OCI-LY7 (cell line): ENCODE data around the gene IRX2. TPM values are rescaled to one million over a fixed set of nuclear protein-coding genes. Genes with fewer than 3 reads are reported as not detected.

Experiments
- BruUV-seq: library from RNA; stranded (reverse); fragments of 400-500 nt; replicated peaks from 2 replicates; lab custom pipeline; 2021; lab: Mats Ljungman, UMichigan
- CTCF ChIA-PET: fragments of 300-600 bp; sonication (Branson Sonifier 250); formaldehyde crosslinking; loops from one replicate; lab custom pipeline; 2022; ENCODE audit warnings: antibody characterized with exemption; ENCODE audit not compliant: unreplicated experiment; lab: Charles Lee
- POLR2A ChIA-PET: fragments of 300-600 bp; sonication (Branson Sonifier 250); formaldehyde crosslinking; loops from one replicate; lab custom pipeline; 2022; ENCODE audit warnings: antibody characterized with exemption; lab: Charles Lee
- DNase-seq: peaks from one replicate; pipeline ENCODE4 v3.0.0-alpha.2; 2015; ENCODE audit warnings: low spot score
- H2AFZ ChIP-seq: fragments of 200-600 bp; sonication (generic), shearing (Covaris generic); 2 replicates; pipeline ENCODE4 v1.6.1; 2014; ENCODE audit warnings: mild to moderate bottlenecking, antibody characterized with exemption, low read length, moderate library complexity
- H3K27ac ChIP-seq: fragments of 200-600 bp; sonication (generic); 2 replicates; pipeline ENCODE4 v1.5.1; 2014; ENCODE audit warnings: mixed run types, low read depth, mild to moderate bottlenecking, moderate library complexity, low read length, inconsistent platforms; ENCODE audit not compliant: poor library complexity, severe bottlenecking
- H3K36me3 ChIP-seq: fragments of 200-600 bp; sonication (generic); 2 replicates; pipeline ENCODE4 v1.6.1; 2014; ENCODE audit warnings: mild to moderate bottlenecking, antibody characterized with exemption, low read length, moderate library complexity, mixed read lengths; ENCODE audit not compliant: insufficient read depth
- H3K4me1 ChIP-seq: fragments of 200-600 bp; sonication (generic); 2 replicates; pipeline ENCODE4 v1.5.1; 2014; ENCODE audit warnings: mild to moderate bottlenecking, low read length; ENCODE audit not compliant: insufficient read depth, poor library complexity, severe bottlenecking
- H3K4me2 ChIP-seq: fragments of 200-600 bp; sonication (generic); 2 replicates; pipeline ENCODE4 v1.6.1; 2014; ENCODE audit warnings: mild to moderate bottlenecking, low read length
- H3K4me3 ChIP-seq: fragments of 200-600 bp; sonication (generic); 2 replicates; pipeline ENCODE4 v1.5.1; 2014; ENCODE audit warnings: mild to moderate bottlenecking, low read depth, low read length; ENCODE audit not compliant: poor library complexity, severe bottlenecking
- H3K79me2 ChIP-seq: fragments of 200-600 bp; sonication (generic); 2 replicates; pipeline ENCODE4 v1.6.1; 2016; ENCODE audit warnings: low read depth, mild to moderate bottlenecking, low read length, moderate library complexity, mixed read lengths; ENCODE audit not compliant: insufficient read depth
- H3K9me2 ChIP-seq: fragments of 200-600 bp; sonication (generic); 2 replicates; pipeline ENCODE4 v1.6.1; 2016; ENCODE audit warnings: mild to moderate bottlenecking, low read length, mixed read lengths; ENCODE audit not compliant: insufficient read depth
- H3K9me3 ChIP-seq: fragments of 200-600 bp; sonication (generic); 2 replicates; pipeline ENCODE4 v1.6.1; 2014; ENCODE audit warnings: mild to moderate bottlenecking, mixed run types, low read length, mixed read lengths
- H4K20me1 ChIP-seq: fragments of 200-600 bp; sonication (generic); 2 replicates; pipeline ENCODE4 v1.6.1; 2014; ENCODE audit warnings: mild to moderate bottlenecking, antibody characterized with exemption, low read length, moderate library complexity, mixed read lengths; ENCODE audit not compliant: insufficient read depth
- EZH2phosphoT487 ChIP-seq: fragments of 200-600 bp; sonication (generic); IDR thresholded peaks from 2 replicates; pipeline ENCODE4 v1.6.1; 2018; ENCODE audit warnings: low read depth, borderline replicate concordance, mild to moderate bottlenecking, mixed run types, antibody characterized with exemption, low read length, moderate library complexity, mixed read lengths
- intact Hi-C: fragments of 100-400 bp; cut with micrococcal nuclease; formaldehyde crosslinking; loops from one replicate; pipeline ENCODE4 v1.10.0; 2022; ENCODE audit not compliant: unreplicated experiment
- total RNA-seq, 2 experiments: library from RNA; depleted of rRNA in 1 of 2; stranded (reverse); fragments of >200 nt in 1 of 2; shearing (Covaris generic) in 1 of 2; gene quantifications; 2 replicates each; pipeline ENCODE4 v1.2.3, GENCODE V29; 2014 to 2022
- TF ChIP-seq, protein P1 (sequence below): fragments of 200-600 bp; sonication (generic); conservative IDR thresholded peaks from 2 replicates; pipeline ENCODE4 v1.5.1; 2014; ENCODE audit warnings: mild to moderate bottlenecking, antibody characterized with exemption, low read length, moderate library complexity, mixed read lengths

IRX2 gene
- total RNA-seq, 2 experiments from 2014 or later, result not detected

DNA sequence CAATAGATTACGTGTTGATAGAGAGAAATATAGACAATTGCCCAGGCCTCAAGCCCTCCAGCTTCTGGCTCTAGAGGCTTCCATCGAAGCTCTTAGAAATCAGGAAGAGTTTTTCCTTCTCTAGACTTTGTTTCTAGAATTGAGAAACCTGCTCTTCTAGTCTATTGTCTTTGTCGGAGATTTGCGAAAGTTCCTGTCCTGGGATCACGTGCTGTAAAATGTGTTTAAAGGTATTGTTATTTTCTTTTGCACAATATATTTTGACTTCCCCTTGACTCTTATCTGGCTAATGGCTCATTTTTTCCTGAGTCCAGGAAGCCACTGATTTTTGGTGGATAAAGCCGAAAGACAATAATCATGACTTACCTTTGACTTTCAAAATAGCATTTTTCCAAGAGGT, 32.1 kb downstream of the IRX2 start:
- Histone ChIP-seq H4K20me1 (no peaks in the 10 kb centered on the region), H3K4me3 (no peak overlapping the region), H3K4me1 (no peaks in the 10 kb centered on the region), H3K9me2 (no peaks in the 10 kb centered on the region), H3K4me2 (no peak overlapping the region), H3K79me2 (no peaks in the 10 kb centered on the region), H2AFZ (no peak overlapping the region), H3K27ac (no peak overlapping the region), H3K9me3 (no peaks in the 10 kb centered on the region), H3K36me3 (no peaks in the 10 kb centered on the region)
- POLR2A ChIA-PET, result interaction anchor here (0.7 kb wide), 1 partner anchor 68 kb away, joined by 4 read pairs; no protein-coding TSS in a partner anchor
- no peak for DNase-seq
- TF ChIP-seq, protein P1, sequence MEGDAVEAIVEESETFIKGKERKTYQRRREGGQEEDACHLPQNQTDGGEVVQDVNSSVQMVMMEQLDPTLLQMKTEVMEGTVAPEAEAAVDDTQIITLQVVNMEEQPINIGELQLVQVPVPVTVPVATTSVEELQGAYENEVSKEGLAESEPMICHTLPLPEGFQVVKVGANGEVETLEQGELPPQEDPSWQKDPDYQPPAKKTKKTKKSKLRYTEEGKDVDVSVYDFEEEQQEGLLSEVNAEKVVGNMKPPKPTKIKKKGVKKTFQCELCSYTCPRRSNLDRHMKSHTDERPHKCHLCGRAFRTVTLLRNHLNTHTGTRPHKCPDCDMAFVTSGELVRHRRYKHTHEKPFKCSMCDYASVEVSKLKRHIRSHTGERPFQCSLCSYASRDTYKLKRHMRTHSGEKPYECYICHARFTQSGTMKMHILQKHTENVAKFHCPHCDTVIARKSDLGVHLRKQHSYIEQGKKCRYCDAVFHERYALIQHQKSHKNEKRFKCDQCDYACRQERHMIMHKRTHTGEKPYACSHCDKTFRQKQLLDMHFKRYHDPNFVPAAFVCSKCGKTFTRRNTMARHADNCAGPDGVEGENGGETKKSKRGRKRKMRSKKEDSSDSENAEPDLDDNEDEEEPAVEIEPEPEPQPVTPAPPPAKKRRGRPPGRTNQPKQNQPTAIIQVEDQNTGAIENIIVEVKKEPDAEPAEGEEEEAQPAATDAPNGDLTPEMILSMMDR, result no peak
- no peak for TF ChIP-seq EZH2phosphoT487
- intact Hi-C loops, result no loop called here
- CTCF ChIA-PET, result no interaction called here
- no TSS peak for BruUV-seq

DNA sequence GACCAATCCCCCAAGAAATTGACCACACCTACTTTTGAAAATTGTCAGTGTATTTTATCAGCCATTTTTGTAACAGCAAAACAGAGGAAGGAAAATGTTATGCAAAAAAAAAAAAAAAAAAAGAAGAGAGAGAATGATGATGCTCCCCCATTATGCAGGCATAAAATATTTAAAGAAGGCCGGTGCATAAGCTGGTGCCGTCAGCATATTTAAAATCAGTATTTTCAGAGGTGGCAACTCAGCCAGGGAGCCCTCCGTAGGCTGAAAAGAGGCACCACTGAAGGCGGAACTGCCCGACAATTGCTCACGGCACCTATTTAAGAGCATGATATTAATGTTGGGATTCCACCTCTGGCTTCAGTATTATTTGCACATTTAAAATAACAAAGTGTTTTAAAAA, 33.4 kb downstream of the IRX2 start:
- TF ChIP-seq, protein P1, result no peak
- no peak for TF ChIP-seq EZH2phosphoT487
- Histone ChIP-seq H3K9me2 (no peaks in the 10 kb centered on the region), H3K9me3 (no peaks in the 10 kb centered on the region), H3K27ac (no peak overlapping the region), H4K20me1 (no peaks in the 10 kb centered on the region), H3K79me2 (no peaks in the 10 kb centered on the region), H3K4me1 (no peaks in the 10 kb centered on the region), H2AFZ (no peak overlapping the region), H3K4me3 (no peak overlapping the region), H3K36me3 (no peaks in the 10 kb centered on the region), H3K4me2 (no peak overlapping the region)
- POLR2A ChIA-PET, result no interaction called here
- no TSS peak for BruUV-seq
- intact Hi-C loops, result no loop called here
- no peak for DNase-seq
- CTCF ChIA-PET, result no interaction called here

DNA sequence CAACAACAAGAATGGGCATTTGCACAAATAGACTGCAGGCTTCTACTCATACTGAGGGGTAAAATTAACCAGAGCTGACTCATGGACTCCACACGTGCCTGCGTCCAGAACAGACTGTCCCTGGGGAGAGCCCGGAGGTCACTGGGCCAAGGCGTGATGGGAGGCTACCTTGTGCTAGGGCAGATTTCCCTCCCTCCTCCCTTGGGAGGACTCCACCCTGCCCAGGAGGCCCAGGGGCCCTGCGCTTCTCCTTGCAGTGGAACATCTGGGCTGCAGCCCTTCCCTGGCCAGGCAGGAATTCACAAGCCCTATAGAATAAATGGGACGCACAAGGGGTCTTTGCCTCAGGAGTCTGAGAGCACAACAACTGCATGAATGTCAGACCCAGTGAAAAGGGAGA, 35.6 kb downstream of the IRX2 start:
- TF ChIP-seq EZH2phosphoT487, result no peak
- TF ChIP-seq, protein P1, result no peak
- H3K9me2 ChIP-seq, result no peaks in the 10 kb centered on the region
- no peaks in the 10 kb centered on the region for H3K79me2 ChIP-seq
- intact Hi-C loops, result no loop called here
- no peaks in the 10 kb centered on the region for H3K36me3 ChIP-seq
- no peaks in the 10 kb centered on the region for H3K9me3 ChIP-seq
- no peaks in the 10 kb centered on the region for H4K20me1 ChIP-seq
- no TSS peak for BruUV-seq
- ChIA-PET POLR2A (no interaction called here), CTCF (no interaction called here)
- H2AFZ ChIP-seq, result no peak overlapping the region
- no peak for DNase-seq
- no peaks in the 10 kb centered on the region for H3K4me1 ChIP-seq
- H3K4me2 ChIP-seq, result no peak overlapping the region
- no peak overlapping the region for H3K27ac ChIP-seq
- H3K4me3 ChIP-seq, result no peak overlapping the region
